Keratinocyte (primary cell): ENCODE measurements around the gene TSKU. TPM values are rescaled to one million over a fixed set of nuclear protein-coding genes. Genes with fewer than 3 reads are reported as not detected.
"Not testable (repeated sequence)": the region's sequence is repeated elsewhere in the genome, so short reads cannot be mapped to it uniquely, and the experiment has no call there.

Experiments used
- DNase-seq: peaks from one replicate; pipeline ENCODE4 v3.0.0-alpha.2; 2011; ENCODE audit warnings: low read depth, missing footprints, low spot score
- FAIRE-seq: peaks from 2 replicates; lab custom pipeline; 2011; peaks lifted over from hg19 to GRCh38; lab: Jason Lieb, UNC
- H2AFZ ChIP-seq: 2 replicates; pipeline ENCODE4 v1.6.0; 2012; ENCODE audit warnings: low read length, control low read depth, inconsistent platforms; ENCODE audit not compliant: control insufficient read depth
- H3K27ac ChIP-seq: 2 replicates; pipeline ENCODE4 v1.5.1; 2011; ENCODE audit warnings: low read length; ENCODE audit not compliant: control insufficient read depth, insufficient read depth
- H3K27me3 ChIP-seq: 3 replicates; pipeline ENCODE4 v1.6.0; 2011; ENCODE audit warnings: low read length; ENCODE audit not compliant: control insufficient read depth, insufficient read depth; ENCODE audit errors: extremely low read depth
- H3K36me3 ChIP-seq, 2 experiments: 2 replicates in 1 of 2; 3 replicates in 1 of 2; pipeline ENCODE4 v1.5.1; 2011; ENCODE audit warnings: low read length in 2 of 2, mild to moderate bottlenecking in 1 of 2; ENCODE audit not compliant: control insufficient read depth in 2 of 2, insufficient read depth in 2 of 2; ENCODE audit errors: extremely low read depth in 1 of 2
- H3K4me1 ChIP-seq: 3 replicates; pipeline ENCODE4 v1.5.1; 2011; ENCODE audit warnings: low read length; ENCODE audit not compliant: control insufficient read depth, insufficient read depth; ENCODE audit errors: extremely low read depth
- H3K4me2 ChIP-seq: 3 replicates; pipeline ENCODE4 v1.6.0; 2011; ENCODE audit warnings: low read depth, low read length; ENCODE audit not compliant: control insufficient read depth, insufficient read depth; ENCODE audit errors: extremely low read depth
- H3K4me3 ChIP-seq, 3 experiments: fragments of 200-600 bp in 1 of 3; sonication (generic) in 1 of 3; 2 replicates in 2 of 3; 3 replicates in 1 of 3; pipeline ENCODE4 v1.5.1; 2011 to 2016; ENCODE audit warnings: low read length in 3 of 3, mild to moderate bottlenecking in 3 of 3, control low read depth in 2 of 3, inconsistent platforms in 1 of 3, low read depth in 1 of 3, mixed read lengths in 1 of 3, mixed run types in 1 of 3, moderate library complexity in 1 of 3; ENCODE audit not compliant: control insufficient read depth in 2 of 3, insufficient read depth in 2 of 3; ENCODE audit errors: extremely low read depth in 1 of 3
- H3K79me2 ChIP-seq: 2 replicates; pipeline ENCODE4 v1.6.0; 2012; ENCODE audit warnings: low read length; ENCODE audit not compliant: control insufficient read depth, insufficient read depth
- H3K9ac ChIP-seq: 3 replicates; pipeline ENCODE4 v1.6.0; 2011; ENCODE audit warnings: low read length; ENCODE audit not compliant: control insufficient read depth, insufficient read depth; ENCODE audit errors: extremely low read depth
- H3K9me1 ChIP-seq: 3 replicates; pipeline ENCODE4 v1.6.0; 2011; ENCODE audit warnings: low read length; ENCODE audit not compliant: control insufficient read depth, insufficient read depth; ENCODE audit errors: extremely low read depth
- H3K9me3 ChIP-seq: 2 replicates; pipeline ENCODE4 v1.5.1; 2012; ENCODE audit warnings: low read depth, low read length; ENCODE audit not compliant: control insufficient read depth
- H4K20me1 ChIP-seq: 3 replicates; pipeline ENCODE4 v1.6.0; 2011; ENCODE audit warnings: low read length; ENCODE audit not compliant: control insufficient read depth, insufficient read depth; ENCODE audit errors: extremely low read depth
- EZH2 ChIP-seq: IDR thresholded peaks from one replicate; pipeline ENCODE4 v1.6.1; 2012; ENCODE audit warnings: inconsistent platforms, mild to moderate bottlenecking, low read length, moderate library complexity
- dilution Hi-C: fragments of 300-500 bp; cut with MboI; formaldehyde crosslinking; loops from one replicate; pipeline ENCODE4 v1.7.0; 2020; ENCODE audit warnings: low sequenced_read_pairs; ENCODE audit not compliant: extremely low pct_ligation_motif_present
- polyA plus RNA-seq, 5 experiments: library from polyadenylated mRNA; depleted of rRNA in 3 of 5; stranded (reverse) in 3 of 5; stranded (forward) in 1 of 5; unstranded in 1 of 5; fragments of >200 nt; gene quantifications; 1 replicate in 1 of 5; 2 replicates in 3 of 5; 3 replicates in 1 of 5; pipeline versions ENCODE4 v1.2.1 to v1.2.3, GENCODE V29; 2011 to 2012; ENCODE audit warnings: missing spikeins in 2 of 5, low read depth in 1 of 5, low replicate concordance in 1 of 5
- TF ChIP-seq, protein P1 (sequence below), 3 experiments: IDR thresholded peaks in 1 of 3; conservative IDR thresholded peaks in 1 of 3; optimal IDR thresholded peaks in 1 of 3; 2 replicates in 2 of 3; 3 replicates in 1 of 3; pipeline versions ENCODE3 to v1.5.1; 2011; ENCODE audit warnings: low read length in 3 of 3, mild to moderate bottlenecking in 3 of 3, moderate library complexity in 2 of 3, control low read depth in 1 of 3, inconsistent platforms in 1 of 3; ENCODE audit not compliant: insufficient read depth in 2 of 3; ENCODE audit errors: extremely low read depth in 1 of 3

The TSKU gene
- polyA plus RNA-seq, 1 donor (not counting 4 experiments of a cell fraction or from before 2014, with no cell fraction given) = 22.8 TPM

DNA sequence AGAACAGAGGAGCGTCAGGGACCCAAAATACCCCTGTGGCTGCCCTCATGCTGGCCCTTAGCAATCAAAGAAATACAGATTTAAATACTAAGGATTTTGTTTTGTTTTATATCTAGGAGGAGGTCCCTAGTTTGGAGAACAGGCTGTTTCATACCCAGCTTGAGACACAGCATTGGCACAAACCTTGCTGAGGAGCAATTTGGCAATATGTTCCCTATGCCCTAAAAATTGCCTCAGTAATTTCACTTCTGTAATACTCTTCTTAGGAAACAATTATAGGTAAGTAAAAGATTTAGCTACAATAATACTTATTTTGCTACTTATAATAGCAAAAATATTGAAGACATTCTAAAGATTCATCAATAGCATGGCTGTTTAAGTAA is 37.0 kb downstream of the TSKU start:
- no peaks in the 10 kb centered on the region for H3K27me3 ChIP-seq
- FAIRE-seq = no peak

GRCh38 chr11:76821396-76821795 is 38.2 kb downstream of the TSKU start:
- dilution Hi-C loops = not testable (repeated sequence)

More for the DNA sequence above, 37.0 kb downstream of the TSKU start:
- H2AFZ ChIP-seq = no peak overlapping the region
- peaks cover 26% of the 10 kb centered on the region for H3K4me1 ChIP-seq
- DNase-seq = no peak
- no peaks in the 10 kb centered on the region for H3K79me2 ChIP-seq
- H3K27ac ChIP-seq = no peak overlapping the region
- no peak overlapping the region for H3K4me3 ChIP-seq
- H3K9me3 ChIP-seq = no peaks in the 10 kb centered on the region
- no peaks in the 10 kb centered on the region for H3K9me1 ChIP-seq
- dilution Hi-C loops = no loop called here
- no peak for TF ChIP-seq EZH2
- TF ChIP-seq, protein P1, sequence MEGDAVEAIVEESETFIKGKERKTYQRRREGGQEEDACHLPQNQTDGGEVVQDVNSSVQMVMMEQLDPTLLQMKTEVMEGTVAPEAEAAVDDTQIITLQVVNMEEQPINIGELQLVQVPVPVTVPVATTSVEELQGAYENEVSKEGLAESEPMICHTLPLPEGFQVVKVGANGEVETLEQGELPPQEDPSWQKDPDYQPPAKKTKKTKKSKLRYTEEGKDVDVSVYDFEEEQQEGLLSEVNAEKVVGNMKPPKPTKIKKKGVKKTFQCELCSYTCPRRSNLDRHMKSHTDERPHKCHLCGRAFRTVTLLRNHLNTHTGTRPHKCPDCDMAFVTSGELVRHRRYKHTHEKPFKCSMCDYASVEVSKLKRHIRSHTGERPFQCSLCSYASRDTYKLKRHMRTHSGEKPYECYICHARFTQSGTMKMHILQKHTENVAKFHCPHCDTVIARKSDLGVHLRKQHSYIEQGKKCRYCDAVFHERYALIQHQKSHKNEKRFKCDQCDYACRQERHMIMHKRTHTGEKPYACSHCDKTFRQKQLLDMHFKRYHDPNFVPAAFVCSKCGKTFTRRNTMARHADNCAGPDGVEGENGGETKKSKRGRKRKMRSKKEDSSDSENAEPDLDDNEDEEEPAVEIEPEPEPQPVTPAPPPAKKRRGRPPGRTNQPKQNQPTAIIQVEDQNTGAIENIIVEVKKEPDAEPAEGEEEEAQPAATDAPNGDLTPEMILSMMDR (optimal IDR thresholded peaks at IDR 0.05 in 1 of 3, IDR thresholded peaks at IDR 0.05 in 1 of 3, conservative IDR thresholded peaks at IDR 0.05 in 1 of 3; ENCODE audit: extremely low read depth in 1 of 3, insufficient read depth in 2 of 3, low read length in 3 of 3) = no peak
- H3K9ac ChIP-seq = no peak overlapping the region
- H4K20me1 ChIP-seq = no peaks in the 10 kb centered on the region
- no peak overlapping the region for H3K4me2 ChIP-seq
- H3K36me3 ChIP-seq = no peaks in the 10 kb centered on the region

DNA sequence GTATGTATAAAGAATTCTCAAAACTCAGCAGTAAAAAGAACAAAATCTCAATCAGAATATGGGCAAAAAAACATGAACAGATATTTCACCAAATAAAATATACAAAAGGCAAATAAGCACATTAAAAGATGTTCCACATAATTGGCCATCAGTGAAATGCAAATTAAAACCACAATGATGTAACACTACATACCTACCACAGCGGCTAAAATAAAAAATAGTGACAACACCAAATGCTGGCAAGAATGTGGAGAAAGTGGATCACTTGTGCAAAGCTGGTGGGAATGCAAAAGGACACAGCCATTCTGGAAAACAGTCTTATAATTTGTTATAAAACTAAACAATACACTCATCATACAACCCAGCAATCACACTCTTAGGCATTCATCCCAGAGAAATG is 39.2 kb downstream of the TSKU start:
- H3K27ac ChIP-seq = no peak overlapping the region
- no peak for DNase-seq
- TF ChIP-seq, protein P1 (optimal IDR thresholded peaks at IDR 0.05 in 1 of 3, IDR thresholded peaks at IDR 0.05 in 1 of 3, conservative IDR thresholded peaks at IDR 0.05 in 1 of 3; ENCODE audit: extremely low read depth in 1 of 3, insufficient read depth in 2 of 3, low read length in 3 of 3) = no peak
- no peak for TF ChIP-seq EZH2
- no peaks in the 10 kb centered on the region for H3K9me1 ChIP-seq
- no peaks in the 10 kb centered on the region for H3K27me3 ChIP-seq
- no peak for FAIRE-seq
- no peak overlapping the region for H3K9ac ChIP-seq
- H3K4me2 ChIP-seq = no peak overlapping the region
- dilution Hi-C loops = no loop called here
- no peak overlapping the region for H2AFZ ChIP-seq
- no peaks in the 10 kb centered on the region for H3K79me2 ChIP-seq
- no peaks in the 10 kb centered on the region for H4K20me1 ChIP-seq
- peaks cover 35% of the 10 kb centered on the region for H3K4me1 ChIP-seq
- no peaks in the 10 kb centered on the region for H3K36me3 ChIP-seq
- no peak overlapping the region for H3K4me3 ChIP-seq
- no peaks in the 10 kb centered on the region for H3K9me3 ChIP-seq

More at GRCh38 chr11:76821396-76821795, 38.2 kb downstream of the TSKU start:
- H3K4me1 ChIP-seq = peaks cover 35% of the 10 kb centered on the region
- not testable (repeated sequence) for H4K20me1 ChIP-seq, FAIRE-seq, H3K9ac ChIP-seq, H3K79me2 ChIP-seq, H3K27me3 ChIP-seq, H3K27ac ChIP-seq, H3K9me3 ChIP-seq, H3K9me1 ChIP-seq, H2AFZ ChIP-seq, H3K36me3 ChIP-seq, DNase-seq, H3K4me3 ChIP-seq, H3K4me2 ChIP-seq
